GM12891 (cell line): ENCODE results near the gene CFAP61.
A peak's percentile ranks its signal among the peaks of the same experiment; 100 is the strongest.

Experiments used
- DNase-seq: peaks from one replicate; pipeline ENCODE4 v3.0.0; 2011; ENCODE audit warnings: low spot score; ENCODE audit not compliant: insufficient read length
- FAIRE-seq: peaks from 2 replicates; lab custom pipeline; 2011; peaks lifted over from hg19 to GRCh38; lab: Jason Lieb, UNC
- PAX5 ChIP-seq: IDR thresholded peaks from 2 replicates; pipeline ENCODE4 v1.6.1; 2011; ENCODE audit warnings: low read length, moderate library complexity, mild to moderate bottlenecking; ENCODE audit not compliant: insufficient read depth, severe bottlenecking
- POLR2A ChIP-seq: IDR thresholded peaks from 2 replicates; pipeline ENCODE4 v1.6.1; 2011; ENCODE audit warnings: low read depth, low read length, control low read depth
- POLR2AphosphoS5 ChIP-seq: IDR thresholded peaks from 2 replicates; pipeline ENCODE4 v1.6.1; 2011; ENCODE audit warnings: low read depth, low read length, control low read depth
- POU2F2 ChIP-seq: IDR thresholded peaks from 2 replicates; pipeline ENCODE4 v1.6.1; 2011; ENCODE audit warnings: low read depth, mild to moderate bottlenecking, control low read depth, low read length, moderate library complexity
- SPI1 ChIP-seq: IDR thresholded peaks from 2 replicates; pipeline ENCODE4 v1.6.1; 2011; ENCODE audit warnings: low read depth, low read length, control low read depth
- TAF1 ChIP-seq: IDR thresholded peaks from 2 replicates; pipeline ENCODE4 v1.6.1; 2011; ENCODE audit warnings: low read depth, low read length, control low read depth

The CFAP61 gene

GRCh38 chr20:20364593-20365479 is 312.5 kb downstream of the CFAP61 start:
- TF ChIP-seq POLR2A (no peak), TAF1 (no peak), SPI1 (no peak), POU2F2 (no peak), POLR2AphosphoS5 (no peak), PAX5 (no peak)
- no peak for DNase-seq
- no peak for FAIRE-seq

- no peak for DNase-seq
- no peak for FAIRE-seq
- no peak for TF ChIP-seq POLR2A
- TF ChIP-seq POLR2AphosphoS5: no peak
- no peak for TF ChIP-seq PAX5
- TF ChIP-seq POU2F2: no peak
- no peak for TF ChIP-seq SPI1
- no peak for TF ChIP-seq TAF1
Measured at GRCh38 chr20:20365480-20366161, 313.3 kb downstream of the CFAP61 start.

- DNase-seq (no peak), FAIRE-seq (no peak)
- TF ChIP-seq TAF1 (no peak), POU2F2 (no peak), PAX5 (no peak), POLR2A (no peak), SPI1 (no peak), POLR2AphosphoS5 (no peak)
Measured at GRCh38 chr20:20366551-20366875, 314.2 kb downstream of the CFAP61 start.

GRCh38 chr20:20366876-20367574 is 314.7 kb downstream of the CFAP61 start:
- FAIRE-seq: no peak
- no peak for TF ChIP-seq SPI1
- TF ChIP-seq TAF1: no peak
- TF ChIP-seq POU2F2: no peak
- TF ChIP-seq POLR2AphosphoS5: no peak
- no peak for TF ChIP-seq PAX5
- TF ChIP-seq POLR2A: no peak
- DNase-seq: no peak

- peak; percentile 42 for DNase-seq
- TF ChIP-seq POLR2AphosphoS5 (no peak), PAX5 (peak; percentile 90)
- no peak for FAIRE-seq
Measured at GRCh38 chr20:20367575-20368417, 315.5 kb downstream of the CFAP61 start, which contains the start of gene INSM1. Gene INSM1, plus strand, starts transcription at chr20:20368104. Its CDS starts 164 bp downstream, at chr20:20368268.

GRCh38 chr20:20368418-20369249 is 316.3 kb downstream of the CFAP61 start:
- TF ChIP-seq PAX5 (no peak), SPI1 (no peak), TAF1 (no peak), POLR2AphosphoS5 (no peak), POLR2A (no peak), POU2F2 (no peak)
- DNase-seq: peak; percentile 44
- peak; percentile 56 for FAIRE-seq

GRCh38 chr20:20369250-20370093 is 317.1 kb downstream of the CFAP61 start:
- DNase-seq (no peak), FAIRE-seq (peak; percentile 77)
- no peak for TF ChIP-seq PAX5
- no peak for TF ChIP-seq POU2F2
- TF ChIP-seq TAF1: no peak
- no peak for TF ChIP-seq POLR2AphosphoS5
- no peak for TF ChIP-seq SPI1
- TF ChIP-seq POLR2A: no peak
